Lower leg skin (tissue), 4 donors: ENCODE results near the gene DRC3. TPM values are rescaled to one million over a fixed set of nuclear protein-coding genes. Genes with fewer than 3 reads are reported as not detected.
"Not testable (repeated sequence)": the region's sequence is repeated elsewhere in the genome, so short reads cannot be mapped to it uniquely, and the experiment has no call there.

ENCODE experiments used
- DNase-seq, 2 donors: peaks; one replicate each; pipeline ENCODE4 v3.0.0-alpha.2; 2019; ENCODE audit warnings: low spot score in 2 of 2
- H3K4me3 ChIP-seq: fragments of 200-600 bp; sonication (generic); 2 replicates; pipeline ENCODE4 v1.5.1; 2017; ENCODE audit warnings: mild to moderate bottlenecking, low read depth; ENCODE audit not compliant: poor library complexity, severe bottlenecking
- POLR2A ChIP-seq, 2 donors: fragments of 450-650 bp; IDR thresholded peaks; one replicate each; pipeline ENCODE4 v1.6.1; 2016 to 2017; ENCODE audit warnings: antibody characterized with exemption in 2 of 2, mild to moderate bottlenecking in 1 of 2, moderate library complexity in 1 of 2
- WGBS, 2 donors: methylation state at CpG; one replicate each; pipeline ENCODE4 v1.1.5; 2018; 5-methylcytosine and 5-hydroxymethylcytosine counted together
- intact Hi-C: fragments of 100-400 bp; cut with DNase I; formaldehyde crosslinking; loops from one replicate; pipeline ENCODE4 v1.15.0; 2023; ENCODE audit warnings: low total_unique reads
- total RNA-seq, 4 donors: library from RNA; depleted of rRNA; stranded (reverse); fragments of >200 nt; gene quantifications; one replicate each; pipeline ENCODE4 v1.1.0, GENCODE V29; 2016
- TF ChIP-seq, protein P1 (sequence below), 3 donors: fragments of 450-650 bp; IDR thresholded peaks; one replicate each; pipeline ENCODE4 v1.5.1; 2016; ENCODE audit warnings: antibody characterized with exemption in 3 of 3, mild to moderate bottlenecking in 3 of 3, moderate library complexity in 2 of 3

Gene DRC3
- total RNA-seq, 4 donors from 2014 or later = 0.93 to 6.4 (median 4.0) TPM

DNA sequence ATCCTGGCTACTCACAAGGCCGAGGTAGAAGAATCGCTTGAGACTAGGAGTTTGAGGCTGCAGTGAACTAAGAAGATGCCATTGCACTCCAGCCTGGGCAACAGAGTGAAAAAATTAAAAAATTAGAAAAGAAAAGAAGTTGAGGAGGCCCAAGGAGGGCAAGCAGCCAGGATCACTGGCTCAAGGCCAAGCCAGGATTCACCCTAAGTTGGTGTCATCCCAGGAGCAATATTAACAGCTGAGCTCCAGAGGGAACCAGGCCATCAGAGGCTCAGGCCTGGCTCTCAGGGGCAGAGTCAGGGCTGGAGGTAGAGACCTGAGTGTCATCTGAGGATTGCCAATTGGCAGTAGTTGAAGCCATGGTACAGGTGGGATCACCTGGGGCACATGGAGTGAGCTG is 20.7 kb downstream of the DRC3 start:
- whole genome bisulfite sequencing, 2 donors = 86 to 93% methylated on average over 2 of the region's 2 CpGs
- no peak for DNase-seq
- intact Hi-C loops = no loop called here
- no peak overlapping the region for H3K4me3 ChIP-seq
- TF ChIP-seq, protein P1, sequence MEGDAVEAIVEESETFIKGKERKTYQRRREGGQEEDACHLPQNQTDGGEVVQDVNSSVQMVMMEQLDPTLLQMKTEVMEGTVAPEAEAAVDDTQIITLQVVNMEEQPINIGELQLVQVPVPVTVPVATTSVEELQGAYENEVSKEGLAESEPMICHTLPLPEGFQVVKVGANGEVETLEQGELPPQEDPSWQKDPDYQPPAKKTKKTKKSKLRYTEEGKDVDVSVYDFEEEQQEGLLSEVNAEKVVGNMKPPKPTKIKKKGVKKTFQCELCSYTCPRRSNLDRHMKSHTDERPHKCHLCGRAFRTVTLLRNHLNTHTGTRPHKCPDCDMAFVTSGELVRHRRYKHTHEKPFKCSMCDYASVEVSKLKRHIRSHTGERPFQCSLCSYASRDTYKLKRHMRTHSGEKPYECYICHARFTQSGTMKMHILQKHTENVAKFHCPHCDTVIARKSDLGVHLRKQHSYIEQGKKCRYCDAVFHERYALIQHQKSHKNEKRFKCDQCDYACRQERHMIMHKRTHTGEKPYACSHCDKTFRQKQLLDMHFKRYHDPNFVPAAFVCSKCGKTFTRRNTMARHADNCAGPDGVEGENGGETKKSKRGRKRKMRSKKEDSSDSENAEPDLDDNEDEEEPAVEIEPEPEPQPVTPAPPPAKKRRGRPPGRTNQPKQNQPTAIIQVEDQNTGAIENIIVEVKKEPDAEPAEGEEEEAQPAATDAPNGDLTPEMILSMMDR (IDR thresholded peaks at IDR 0.05) = no peak
- no peak for TF ChIP-seq POLR2A (IDR thresholded peaks at IDR 0.05)

DNA sequence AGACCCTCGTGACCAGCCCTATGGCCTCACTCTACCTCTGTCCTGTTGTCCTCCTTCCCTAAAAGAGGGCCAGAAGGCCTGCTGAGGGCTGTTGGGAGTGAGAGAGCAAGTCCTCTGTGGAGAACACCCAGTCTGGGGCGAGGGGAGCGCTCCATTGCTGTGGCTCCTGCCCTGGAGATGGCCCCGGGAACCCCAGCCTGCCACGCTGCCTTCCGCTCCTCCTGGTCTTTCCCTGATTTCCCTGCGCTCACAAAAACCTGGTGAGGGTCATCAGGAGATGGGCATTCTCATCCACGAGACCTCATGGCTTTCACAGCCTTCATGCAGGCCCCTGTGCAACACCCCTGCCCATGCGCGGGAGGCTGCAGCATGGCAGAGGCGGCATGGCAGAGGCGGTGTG is 21.2 kb downstream of the DRC3 start:
- no peak overlapping the region for H3K4me3 ChIP-seq
- intact Hi-C loops = no loop called here
- DNase-seq = no peak
- WGBS, 2 donors = 93 to 96% methylated on average over 12 of the region's 12 CpGs
- TF ChIP-seq, protein P1 (IDR thresholded peaks at IDR 0.05) = no peak
- TF ChIP-seq POLR2A (IDR thresholded peaks at IDR 0.05) = no peak

GRCh38 chr17:17994271-17995069 is 21.8 kb downstream of the DRC3 start:
- no peak for DNase-seq
- 61 to 63% methylated on average over 16 to 18 of the region's 18 CpGs for WGBS, 2 donors
- TF ChIP-seq, protein P1 (IDR thresholded peaks at IDR 0.05) = no peak
- TF ChIP-seq POLR2A (IDR thresholded peaks at IDR 0.05) = no peak
- intact Hi-C loops = no loop called here
- H3K4me3 ChIP-seq = no peak overlapping the region

DNA sequence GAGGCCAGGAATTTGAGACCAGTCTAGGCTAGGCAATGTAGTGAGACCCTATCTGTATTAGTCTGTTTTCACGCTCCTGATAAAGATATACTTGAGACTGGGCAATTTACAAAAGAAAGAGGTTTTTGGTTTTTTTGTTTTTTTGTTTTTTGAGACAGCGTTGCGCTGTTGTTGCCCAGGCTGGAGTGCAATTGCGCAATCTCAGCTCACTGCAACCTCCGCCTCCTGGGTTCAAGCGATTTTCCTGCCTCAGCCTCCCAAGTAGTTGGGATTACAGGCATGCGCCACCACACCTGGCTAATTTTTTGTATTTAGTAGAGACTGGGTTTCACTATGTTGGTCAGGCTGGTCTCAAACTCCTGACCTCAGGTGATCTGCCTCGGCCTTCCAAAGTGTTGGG is 23.2 kb downstream of the DRC3 start:
- DNase-seq, H3K4me3 ChIP-seq, intact Hi-C loops: not testable (repeated sequence)
- WGBS, 2 donors = 96 to 98% methylated on average over 8 of the region's 8 CpGs

GRCh38 chr17:17998934-17999333 is 26.3 kb downstream of the DRC3 start:
- DNase-seq = no peak
- TF ChIP-seq, protein P1 (IDR thresholded peaks at IDR 0.05) = no peak
- TF ChIP-seq POLR2A (IDR thresholded peaks at IDR 0.05) = no peak
- 79 to 95% methylated on average over 8 of the region's 8 CpGs for WGBS, 2 donors
- intact Hi-C loops = no loop called here
- no peak overlapping the region for H3K4me3 ChIP-seq

DNA sequence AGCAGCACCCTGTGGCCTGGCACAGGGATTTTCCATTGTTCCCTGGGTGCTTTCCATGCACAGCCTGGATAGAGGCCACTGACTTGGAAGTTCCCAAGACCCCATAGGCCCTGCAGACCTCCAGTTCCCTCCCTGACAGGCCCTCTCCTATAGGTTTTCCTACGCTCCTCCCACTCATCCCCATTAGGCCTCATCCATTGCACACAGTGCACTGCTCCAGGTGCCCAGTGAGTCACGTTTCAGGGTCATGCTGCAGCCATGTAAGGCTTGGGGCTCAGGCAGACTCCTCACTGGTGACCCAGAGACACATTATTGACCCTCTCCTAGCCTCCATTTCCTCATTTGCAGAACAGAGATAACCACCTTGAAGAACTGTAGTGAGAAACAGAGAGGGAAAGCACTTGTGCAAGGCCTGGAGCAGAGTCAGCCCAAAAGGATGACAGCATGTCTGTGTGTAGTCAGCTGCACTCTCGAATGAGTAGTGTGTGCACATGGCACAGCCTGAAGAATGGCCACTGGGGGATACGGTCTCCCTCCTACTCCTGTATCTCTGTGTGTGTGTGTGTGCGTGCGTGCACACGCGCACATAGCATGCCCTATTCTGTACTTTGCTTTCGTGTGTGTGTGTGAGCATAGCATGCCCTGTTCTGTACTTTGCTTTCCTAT is 26.8 kb downstream of the DRC3 start:
- no peak for TF ChIP-seq POLR2A (IDR thresholded peaks at IDR 0.05)
- TF ChIP-seq, protein P1 (IDR thresholded peaks at IDR 0.05) = no peak
- 82 to 89% methylated on average over 9 of the region's 9 CpGs for WGBS, 2 donors
- no peak overlapping the region for H3K4me3 ChIP-seq
- intact Hi-C loops = no loop called here
- no peak for DNase-seq
